Measurements from ENCODE around the gene TSGA10. TPM values are rescaled to one million over a fixed set of nuclear protein-coding genes. Genes with fewer than 3 reads are reported as not detected.
A peak's percentile ranks its signal among the peaks of the same experiment; 100 is the strongest.

Gene TSGA10
- polyA plus RNA-seq, 3 donors: 0.32 to 2.2 (median 0.79) TPM

GRCh38 chr2:99201959-99202678 lies 47.4 kb upstream of the TSGA10 start:
- Histone ChIP-seq H3K4me3 (replicated peaks in 1 of 3; ENCODE audit: low read depth in 2 of 3, low read length in 3 of 3) (no peak overlapping the region), H3K4me2 (replicated peaks; ENCODE audit: extremely low read depth, low read length, poor library complexity, severe bottlenecking) (no peak overlapping the region), H3K4me1 (ENCODE audit: control insufficient read depth in 1 of 2, insufficient read depth in 2 of 2, low read length in 2 of 2) (no peaks in the 10 kb centered on the region), H4K20me1 (ENCODE audit: insufficient read depth, low read length) (no peaks in the 10 kb centered on the region), H2AFZ (ENCODE audit: insufficient read depth, low read depth, low read length, poor library complexity, severe bottlenecking) (no peak overlapping the region), H3K9me3 (replicated peaks in 1 of 2; ENCODE audit: control insufficient read depth in 1 of 2, insufficient read depth in 1 of 2, low read length in 2 of 2) (peaks cover 9 to 14% of the 10 kb centered on the region in 2 donors), H3K27me3 (ENCODE audit: control insufficient read depth in 2 of 2, insufficient read depth in 2 of 2, low read length in 2 of 2) (no peaks in the 10 kb centered on the region), H3K27ac (ENCODE audit: low read depth in 1 of 2, low read length in 2 of 2) (no peak overlapping the region), H3K79me2 (ENCODE audit: insufficient read depth, low read length) (no peaks in the 10 kb centered on the region), H3K36me3 (replicated peaks in 1 of 2; ENCODE audit: control insufficient read depth in 1 of 2, insufficient read depth in 2 of 2, low read length in 2 of 2) (peaks cover 10 to 15% of the 10 kb centered on the region in 2 donors), H3K9ac (ENCODE audit: insufficient read depth, low read length, poor library complexity, severe bottlenecking) (no peak overlapping the region)
- Mint-ChIP-seq H3K36me3 (peaks cover 11 to 17% of the 10 kb centered on the region in 2 donors), H3K4me3 (no peak overlapping the region), H3K27ac (peak overlapping the region in 2 of 7 donors; percentile 26 to 61), H3K4me1 (peaks cover 9% of the 10 kb centered on the region), H3K27me3 (ENCODE audit: low read depth in 3 of 3) (peaks cover 0 to 1% (median 0%) of the 10 kb centered on the region in 3 donors), H3K9me3 (peaks cover 4 to 24% (median 20%) of the 10 kb centered on the region in 7 donors)
- no peak for DNase-seq
- TF ChIP-seq CTCF (IDR thresholded peaks at IDR 0.05): peak; percentile 16
- 84% methylated on average over 3 of the region's 4 CpGs for WGBS (ENCODE audit: insufficient coverage)
- intact Hi-C loops (cut with micrococcal nuclease): no loop called here

GRCh38 chr2:99200076-99200800 lies 45.5 kb upstream of the TSGA10 start:
- H4K20me1 ChIP-seq (ENCODE audit: insufficient read depth, low read length): no peaks in the 10 kb centered on the region
- H3K27me3 ChIP-seq (ENCODE audit: control insufficient read depth in 2 of 2, insufficient read depth in 2 of 2, low read length in 2 of 2): no peaks in the 10 kb centered on the region
- Mint-ChIP-seq H3K9me3 (peaks cover 0 to 8% (median 7%) of the 10 kb centered on the region in 7 donors), H3K4me3 (no peak overlapping the region), H3K4me1 (peaks cover 9% of the 10 kb centered on the region), H3K36me3 (peaks cover 26 to 31% of the 10 kb centered on the region in 2 donors), H3K27me3 (ENCODE audit: low read depth in 3 of 3) (no peaks in the 10 kb centered on the region), H3K27ac (peak overlapping the region in 3 of 7 donors; percentile 33 to 54 (median 35))
- no peak for DNase-seq
- no peak overlapping the region for H3K9ac ChIP-seq (ENCODE audit: insufficient read depth, low read length, poor library complexity, severe bottlenecking)
- peaks cover 28 to 34% of the 10 kb centered on the region in 2 donors for H3K36me3 ChIP-seq (replicated peaks in 1 of 2; ENCODE audit: control insufficient read depth in 1 of 2, insufficient read depth in 2 of 2, low read length in 2 of 2)
- intact Hi-C loops (cut with micrococcal nuclease): no loop called here
- no peak overlapping the region for H2AFZ ChIP-seq (ENCODE audit: insufficient read depth, low read depth, low read length, poor library complexity, severe bottlenecking)
- no peak overlapping the region for H3K27ac ChIP-seq (ENCODE audit: low read depth in 1 of 2, low read length in 2 of 2)
- 80% methylated on average over 2 of the region's 7 CpGs for WGBS (ENCODE audit: insufficient coverage)
- no peak overlapping the region for H3K4me3 ChIP-seq (replicated peaks in 1 of 3; ENCODE audit: low read depth in 2 of 3, low read length in 3 of 3)
- no peak overlapping the region for H3K4me2 ChIP-seq (replicated peaks; ENCODE audit: extremely low read depth, low read length, poor library complexity, severe bottlenecking)
- no peak for TF ChIP-seq CTCF (IDR thresholded peaks at IDR 0.05)
- H3K4me1 ChIP-seq (ENCODE audit: control insufficient read depth in 1 of 2, insufficient read depth in 2 of 2, low read length in 2 of 2): no peaks in the 10 kb centered on the region
- peaks cover 2 to 3% of the 10 kb centered on the region in 2 donors for H3K9me3 ChIP-seq (replicated peaks in 1 of 2; ENCODE audit: control insufficient read depth in 1 of 2, insufficient read depth in 1 of 2, low read length in 2 of 2)
- H3K79me2 ChIP-seq (ENCODE audit: insufficient read depth, low read length): no peaks in the 10 kb centered on the region

All from CD14-positive monocyte (primary cell).